ENCODE results near the gene PRMT6.

DNA sequence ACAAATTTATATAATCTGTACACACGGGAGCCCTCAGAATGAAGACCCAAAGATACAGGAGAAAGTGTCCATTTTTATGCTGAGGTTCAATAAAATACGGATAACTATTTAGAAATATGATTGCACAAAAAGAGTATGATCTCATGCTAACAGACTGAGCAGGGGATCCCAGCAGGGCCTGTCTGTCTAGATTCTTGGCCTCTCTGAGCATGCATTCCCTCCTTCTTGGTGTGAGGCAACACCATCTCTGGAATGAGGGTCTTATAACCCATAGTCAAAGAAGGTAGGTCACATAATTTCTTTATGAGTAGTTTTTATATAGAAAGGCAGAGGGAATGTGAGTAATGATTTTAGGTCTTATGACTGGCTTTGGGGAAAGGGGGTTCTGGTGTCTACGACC is 5.4 kb downstream of the PRMT6 start:
- no peak for TF ChIP-seq LEF1 (IDR thresholded peaks at IDR 0.05; ENCODE audit: borderline replicate concordance)
- TF ChIP-seq, protein P1, sequence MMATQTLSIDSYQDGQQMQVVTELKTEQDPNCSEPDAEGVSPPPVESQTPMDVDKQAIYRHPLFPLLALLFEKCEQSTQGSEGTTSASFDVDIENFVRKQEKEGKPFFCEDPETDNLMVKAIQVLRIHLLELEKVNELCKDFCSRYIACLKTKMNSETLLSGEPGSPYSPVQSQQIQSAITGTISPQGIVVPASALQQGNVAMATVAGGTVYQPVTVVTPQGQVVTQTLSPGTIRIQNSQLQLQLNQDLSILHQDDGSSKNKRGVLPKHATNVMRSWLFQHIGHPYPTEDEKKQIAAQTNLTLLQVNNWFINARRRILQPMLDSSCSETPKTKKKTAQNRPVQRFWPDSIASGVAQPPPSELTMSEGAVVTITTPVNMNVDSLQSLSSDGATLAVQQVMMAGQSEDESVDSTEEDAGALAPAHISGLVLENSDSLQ (IDR thresholded peaks at IDR 0.05), result no peak
- no peak for TF ChIP-seq CTBP1 (IDR thresholded peaks at IDR 0.05; ENCODE audit: borderline replicate concordance)
- TF ChIP-seq SP1 (IDR thresholded peaks at IDR 0.05), result no peak
- TF ChIP-seq SUZ12 (IDR thresholded peaks at IDR 0.05), result no peak
- no peak for TF ChIP-seq ZNF384 (IDR thresholded peaks at IDR 0.05)
- TF ChIP-seq FOXA1 (IDR thresholded peaks at IDR 0.05), result no peak
- no peak for TF ChIP-seq BHLHE40 (IDR thresholded peaks at IDR 0.05; ENCODE audit: borderline replicate concordance)
- TF ChIP-seq FOXK2 (IDR thresholded peaks at IDR 0.05), result no peak
- TF ChIP-seq ELF4 (IDR thresholded peaks at IDR 0.05), result no peak
